Posterior vena cava (tissue), 2 donors: ENCODE measurements around the gene ACTG2. TPM values are rescaled to one million over a fixed set of nuclear protein-coding genes. Genes with fewer than 3 reads are reported as not detected.

Source experiments
- DNase-seq: peaks from one replicate; pipeline ENCODE4 v3.0.0-alpha.2; 2020; ENCODE audit warnings: low spot score
- intact Hi-C, 2 donors: fragments of 100-400 bp; cut with DNase I; formaldehyde crosslinking; loops; one replicate each; pipeline versions ENCODE4 v1.14.1 to v1.14.2; 2022 to 2023
- total RNA-seq, 2 donors: library from RNA; stranded (reverse); fragmentation: NEBNext Ultra II Directional; extraction: Animal tissue kit (Norgen Biotek cat#: 25700); gene quantifications; one replicate each; pipeline ENCODE4 v1.2.1, GENCODE V29; 2021
- donor health status: DM: yes; HTN: yes; CAD: no.
- donor health status: DM: yes; HTN: yes; CAD: no.

Gene ACTG2
- total RNA-seq, 2 donors from 2014 or later = 2,422 to 4,458 TPM

DNA sequence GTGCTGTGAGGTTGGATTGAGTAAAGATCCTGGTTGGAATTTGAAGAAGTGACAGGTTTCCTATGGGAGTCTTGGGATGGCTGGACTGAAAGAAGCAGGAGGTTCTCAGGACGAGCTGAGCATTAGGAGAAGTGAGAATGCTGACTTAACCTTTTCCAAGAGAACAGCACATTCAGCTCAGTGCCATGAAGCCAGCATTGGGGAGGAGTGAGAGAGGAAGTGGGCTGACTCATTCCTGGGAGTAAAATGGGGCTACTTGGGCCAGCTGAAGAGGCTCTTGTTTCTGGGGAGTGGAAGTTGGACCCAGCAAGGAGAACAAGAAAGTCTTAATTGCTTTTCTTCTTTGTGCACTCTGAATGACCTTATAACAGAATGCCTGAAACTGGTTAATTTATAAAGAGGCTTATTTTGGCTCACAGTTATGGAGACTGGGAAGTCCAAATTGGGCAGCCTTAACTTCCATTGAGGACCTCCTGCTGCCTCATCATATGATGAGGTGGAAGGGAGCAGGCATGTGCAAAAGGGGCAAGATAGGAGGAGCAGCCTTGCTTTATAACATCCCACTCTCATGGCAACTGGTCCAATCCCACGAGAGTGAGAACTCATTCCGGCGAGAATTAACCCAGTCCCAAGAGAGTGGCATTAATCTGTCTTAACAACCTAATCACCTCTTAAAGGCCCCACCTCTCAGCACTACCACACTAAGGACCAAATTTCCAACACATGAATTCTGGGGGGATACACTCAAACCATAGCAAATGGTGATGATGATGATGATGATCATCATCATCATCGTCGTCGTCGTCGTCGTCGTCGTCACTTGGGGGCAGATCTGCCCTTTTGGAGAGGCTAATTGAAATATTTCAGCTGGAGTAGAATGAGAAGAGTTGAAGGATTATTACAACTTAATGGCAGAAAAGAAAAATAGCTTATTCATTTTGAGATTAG, 60.0 kb downstream of the ACTG2 start:
- DNase-seq = no peak
- intact Hi-C loops = no loop called here

DNA sequence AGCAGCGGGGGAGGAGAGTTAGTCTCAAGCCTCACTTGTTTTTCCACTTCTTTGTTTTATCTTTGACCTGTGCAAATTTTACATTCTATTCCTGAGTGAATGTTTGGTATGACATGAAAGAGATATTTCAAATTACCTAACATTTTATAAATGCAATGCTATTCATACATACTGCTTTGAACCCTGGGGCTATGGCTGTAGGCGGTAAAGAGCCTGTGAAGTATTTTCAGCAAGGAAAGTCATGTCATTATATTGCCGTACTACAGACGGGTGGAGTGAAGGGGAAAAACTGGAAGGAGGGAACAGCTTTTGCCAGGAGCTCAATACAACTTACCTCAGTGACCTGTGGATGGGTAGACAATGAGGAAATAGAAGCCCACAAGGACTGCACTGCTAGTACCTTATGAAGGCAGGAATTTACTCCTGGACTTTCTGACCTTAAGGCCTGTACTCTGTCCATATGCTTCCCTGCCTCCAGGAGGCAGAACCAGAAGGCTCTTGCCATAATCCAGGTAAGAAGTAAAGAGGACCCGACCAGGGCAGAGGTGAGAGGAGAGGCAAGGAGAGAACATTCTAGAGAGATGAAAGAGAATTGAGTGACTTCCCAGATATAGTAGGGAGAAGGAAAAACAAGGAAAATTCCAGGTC, 63.5 kb downstream of the ACTG2 start:
- no peak for DNase-seq
- intact Hi-C loops = no loop called here

DNA sequence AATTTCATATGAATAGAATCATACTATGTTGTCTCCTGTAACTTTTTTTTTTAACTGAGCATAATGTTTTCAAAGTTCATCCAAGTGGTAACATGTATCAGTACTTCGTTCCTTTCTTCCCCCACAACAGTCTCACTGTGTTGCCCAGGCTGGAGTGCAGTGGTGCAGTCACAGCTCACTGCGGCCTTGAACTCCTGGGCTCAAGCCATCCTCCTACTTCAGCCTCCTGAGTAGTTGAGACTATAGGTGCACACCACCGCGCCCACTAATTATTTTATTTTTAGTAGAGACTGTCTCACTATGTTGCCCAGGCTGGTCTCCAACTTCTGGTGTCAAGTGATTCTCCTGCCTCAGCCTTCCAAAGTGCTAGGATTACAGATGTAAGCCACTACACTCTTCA, 68.5 kb downstream of the ACTG2 start:
- DNase-seq = no peak
- intact Hi-C loops = no loop called here

DNA sequence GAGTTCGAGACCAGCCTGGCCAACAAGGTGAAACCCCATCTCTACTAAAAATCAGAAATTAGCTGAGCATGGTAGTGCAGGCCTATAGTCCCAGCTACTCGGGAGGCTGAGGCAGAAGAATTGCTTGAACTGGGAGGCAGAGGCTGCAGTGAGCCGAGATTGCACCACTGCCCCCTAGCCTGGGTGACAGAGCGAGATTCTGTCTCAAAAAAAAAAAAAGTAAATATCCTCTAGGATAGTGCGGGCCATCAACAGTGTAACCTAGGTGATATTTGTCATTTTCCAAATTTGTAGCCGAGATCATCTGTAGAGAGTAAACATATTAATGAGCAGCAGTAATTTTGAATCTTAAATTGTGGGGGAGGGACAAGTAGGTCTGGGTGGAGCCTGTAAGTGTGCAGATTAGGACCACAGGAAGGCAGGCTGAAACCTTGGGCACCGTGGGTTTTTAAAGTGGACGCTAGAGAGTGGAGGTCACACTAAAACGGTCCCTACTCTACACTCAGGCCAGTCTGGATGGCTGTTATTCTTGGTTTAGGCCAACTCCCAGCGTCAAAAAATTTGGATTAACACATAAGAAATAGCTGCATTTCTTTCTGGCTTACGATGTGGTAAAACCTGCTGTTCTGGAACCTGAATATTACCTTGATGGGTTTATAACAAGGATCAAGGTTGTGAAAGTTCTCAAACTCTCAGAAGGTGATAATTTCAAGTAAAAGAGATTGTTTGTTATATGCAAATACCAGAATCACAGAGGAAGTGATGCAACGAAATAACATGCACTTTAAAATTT, 69.2 kb downstream of the ACTG2 start:
- intact Hi-C loops = no loop called here

DNA sequence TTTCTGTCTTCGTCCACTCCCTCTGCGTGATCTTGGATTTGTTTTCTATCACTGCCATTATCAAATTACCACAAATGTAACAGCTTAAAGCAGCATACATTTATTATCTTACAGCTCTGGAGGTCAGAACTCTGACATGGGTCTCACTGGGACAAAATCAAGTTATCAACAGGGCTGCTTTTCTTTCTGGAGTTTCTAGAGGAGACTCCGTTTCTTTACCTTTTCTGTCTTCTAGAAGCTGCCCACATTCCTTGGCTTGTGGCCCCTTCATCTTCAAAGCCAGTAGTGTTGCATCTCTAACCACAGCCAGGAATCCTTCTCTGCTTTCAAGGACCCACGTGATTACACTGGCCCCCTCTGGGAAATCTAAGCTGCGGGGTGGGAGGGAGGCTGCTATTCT, 70.0 kb downstream of the ACTG2 start:
- intact Hi-C loops = no loop called here
- no peak for DNase-seq

More for the DNA sequence above, 69.2 kb downstream of the ACTG2 start:
- DNase-seq = no peak

DNA sequence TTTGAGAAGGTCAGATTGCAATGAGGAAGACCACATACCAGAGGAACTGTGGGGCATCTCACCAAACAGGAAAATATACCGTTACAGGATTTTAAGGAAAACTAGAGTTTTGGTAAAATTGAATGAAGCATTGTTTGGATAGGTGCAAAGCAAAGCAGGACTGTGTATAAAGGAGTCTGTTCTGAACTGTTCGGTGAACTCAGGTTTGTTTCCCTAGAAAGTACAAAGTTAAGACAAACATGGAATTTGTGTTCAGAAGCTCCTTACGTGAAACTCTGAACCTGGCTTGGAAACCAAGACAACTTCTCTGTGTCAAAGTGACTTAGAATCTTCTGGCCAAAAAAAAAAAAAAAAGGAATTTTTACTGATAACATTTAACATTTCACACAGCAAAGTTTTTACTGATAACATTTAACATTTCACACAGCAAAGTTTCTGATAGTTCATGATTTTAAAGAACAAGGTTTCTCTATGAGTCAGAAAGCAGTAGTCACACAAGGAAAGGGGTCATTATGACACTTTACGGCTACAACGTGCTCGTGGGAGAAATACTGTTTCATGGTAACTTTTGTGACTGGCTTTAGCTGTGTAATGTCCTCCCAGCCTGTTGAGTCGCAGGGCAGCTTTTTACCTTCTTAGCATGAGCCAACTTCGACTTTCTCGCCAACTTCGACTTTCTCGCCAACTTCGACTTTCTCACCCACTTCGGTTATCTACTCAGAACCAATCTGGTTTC, 70.7 kb downstream of the ACTG2 start:
- intact Hi-C loops = no loop called here
- no peak for DNase-seq

DNA sequence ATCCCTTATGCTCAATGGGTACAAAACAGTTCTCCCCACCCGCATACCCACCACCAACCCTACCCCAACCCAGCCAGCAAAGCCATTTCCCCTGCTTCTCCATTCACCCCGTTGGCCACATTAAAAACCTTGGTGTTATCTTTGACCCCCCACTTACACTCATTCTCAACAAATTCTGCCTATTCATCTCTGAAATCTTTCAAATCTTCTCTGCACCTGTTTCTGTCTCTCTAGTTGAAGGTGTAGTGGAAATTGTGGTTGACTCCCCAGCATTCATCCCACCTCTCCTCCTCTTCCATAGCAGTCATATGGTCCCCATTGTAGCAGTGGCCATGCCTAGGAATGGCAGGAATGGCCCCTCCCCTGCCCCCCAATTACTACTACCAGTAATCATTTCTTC, 71.4 kb downstream of the ACTG2 start:
- no peak for DNase-seq
- intact Hi-C loops = no loop called here

DNA sequence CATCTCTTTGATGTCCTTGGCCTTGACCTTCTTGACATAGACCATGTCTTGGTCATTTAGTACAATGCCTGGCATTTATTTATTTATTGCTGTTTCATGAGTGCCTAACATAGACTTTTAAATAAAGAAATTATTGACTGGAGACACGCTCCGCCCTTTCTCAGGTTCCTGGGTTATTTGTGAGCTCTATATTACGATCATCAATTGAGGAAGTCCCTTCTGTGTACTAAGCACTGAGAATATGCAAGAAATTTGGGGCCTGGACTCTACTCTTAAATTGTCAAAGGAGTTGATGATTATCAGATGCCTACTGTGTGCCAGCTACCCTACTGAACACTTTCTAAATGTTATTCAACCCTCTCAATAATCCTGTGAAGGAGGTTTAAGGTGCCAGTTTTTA, 72.2 kb downstream of the ACTG2 start:
- intact Hi-C loops = no loop called here
- DNase-seq = no peak

DNA sequence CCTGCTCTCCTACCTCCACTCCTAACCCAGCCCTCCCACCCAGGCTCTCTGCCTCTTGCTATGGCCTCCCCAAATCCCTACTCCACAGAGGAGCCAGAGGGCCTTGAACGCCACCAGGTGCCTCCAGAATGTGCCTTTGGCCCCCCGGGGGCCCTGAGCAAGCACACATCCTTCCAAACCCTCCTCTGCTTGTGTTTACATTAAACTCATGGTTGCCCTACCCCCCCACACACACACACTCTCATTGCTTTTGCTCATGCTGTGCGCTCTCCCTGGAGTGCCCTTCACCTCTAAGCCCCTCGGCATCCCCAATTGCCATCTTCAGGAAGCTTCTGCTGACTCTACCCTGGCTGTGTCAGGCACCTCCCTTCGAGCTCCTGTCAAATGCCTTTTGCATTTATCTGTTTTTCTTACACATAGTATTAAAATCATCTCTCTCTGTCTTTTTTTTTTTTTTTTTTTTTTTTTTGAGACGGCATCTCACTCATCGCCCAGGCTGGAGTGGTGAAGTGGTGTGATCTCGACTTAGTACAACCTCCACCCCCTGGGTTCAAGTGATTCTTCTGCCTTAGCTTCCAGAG, 75.6 kb downstream of the ACTG2 start:
- no peak for DNase-seq
- intact Hi-C loops = no loop called here

DNA sequence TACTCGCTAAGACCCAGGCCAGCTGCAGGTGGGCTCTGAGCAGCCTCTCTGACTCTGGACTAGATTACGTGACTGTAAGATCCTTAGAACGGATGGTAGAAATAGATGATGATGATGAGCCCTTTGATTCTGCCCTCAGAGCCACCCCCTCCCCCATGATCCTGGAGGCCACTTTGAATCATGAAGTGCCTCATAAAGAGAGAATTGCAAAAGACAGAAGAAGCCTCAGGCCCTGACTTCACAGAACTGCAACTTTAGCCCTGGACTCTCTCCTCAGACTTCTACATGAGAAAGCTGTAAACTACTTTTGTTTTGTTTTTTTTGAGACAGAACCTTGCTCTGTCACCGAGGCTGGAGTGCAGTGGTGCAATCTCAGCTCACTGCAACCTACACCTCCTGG, 76.5 kb downstream of the ACTG2 start:
- no peak for DNase-seq
- intact Hi-C loops = no loop called here

Other genes with a start within 250 kb of the ACTG2 start
- 10 to 100 TPM; 27.1 to 27.7 TPM for gene TPRKB, start 155.7 kb upstream of the ACTG2 start, total RNA-seq
- 10 to 100 TPM; 17.0 to 17.3 TPM for gene DUSP11, start 112.9 kb upstream of the ACTG2 start, total RNA-seq
- not detected for gene C2orf78, start 108.8 kb upstream of the ACTG2 start, total RNA-seq
- 10 to 100 TPM; 32.4 to 38.7 TPM for gene STAMBP, start 64.0 kb upstream of the ACTG2 start, total RNA-seq
- 10 to 100 TPM; 36.1 to 41.9 TPM for gene DGUOK, start 33.9 kb downstream of the ACTG2 start, total RNA-seq
- gene TET3, start 91.9 kb downstream of the ACTG2 start, total RNA-seq = 1 to 10 TPM; 6.6 to 8.5 TPM